Activated CD8-positive, alpha-beta memory T cell treated with anti-CD3 and anti-CD28 coated beads, Interleukin-2, amount 50 U/mL, for 4 hours (primary cell): Measurements from ENCODE around the gene ACADVL.

Experiments
- DNase-seq: peaks from one replicate; pipeline ENCODE4 v3.0.0-alpha.2; 2020

The ACADVL gene

DNA sequence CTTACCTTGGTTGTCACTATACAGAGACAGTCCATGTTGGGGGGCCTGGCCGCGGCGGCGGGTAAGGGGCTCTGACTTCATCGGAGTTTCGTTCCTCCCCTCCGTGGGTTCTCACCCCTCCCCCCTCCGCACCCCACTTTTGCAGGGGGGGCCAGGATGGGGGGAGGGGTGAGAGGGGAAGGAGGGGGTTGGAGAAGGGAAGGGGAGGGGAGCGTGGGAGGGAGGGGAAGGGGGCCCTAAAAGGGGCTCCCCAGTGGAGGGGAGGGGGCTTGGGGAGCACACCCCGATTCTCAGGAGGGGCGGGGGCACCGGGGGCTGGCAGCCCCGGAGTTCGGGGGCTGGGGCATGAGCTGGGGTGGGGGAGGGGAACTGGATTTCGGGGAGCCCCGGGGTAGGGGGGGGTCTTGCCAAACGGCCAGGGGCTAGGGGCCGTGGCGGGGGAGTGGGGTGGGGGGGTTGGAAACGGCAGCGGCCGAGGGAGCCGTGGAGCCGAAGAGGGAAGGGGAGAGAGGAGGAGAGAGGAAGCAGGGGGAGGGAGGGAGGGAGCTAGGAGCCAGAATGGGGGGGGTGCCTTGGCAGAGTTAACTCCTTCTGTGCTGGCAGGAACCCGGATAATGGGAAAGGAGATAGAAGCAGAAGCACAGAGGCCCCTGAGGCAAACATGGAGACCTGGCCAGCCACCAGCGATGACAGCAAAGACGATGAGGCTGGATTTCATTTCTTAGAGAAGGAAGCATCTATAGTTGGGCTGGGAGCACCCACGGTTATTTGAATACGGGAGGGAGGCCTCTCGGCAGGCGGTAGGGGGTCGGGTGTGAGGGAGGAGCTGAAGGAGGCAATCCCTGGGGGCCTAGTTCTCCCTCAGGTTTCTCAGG is 2.4 kb upstream of the ACADVL start:
- DNase-seq: no peak

GRCh38 chr17:7218166-7218565 is 1.6 kb upstream of the ACADVL start:
- DNase-seq: no peak

DNA sequence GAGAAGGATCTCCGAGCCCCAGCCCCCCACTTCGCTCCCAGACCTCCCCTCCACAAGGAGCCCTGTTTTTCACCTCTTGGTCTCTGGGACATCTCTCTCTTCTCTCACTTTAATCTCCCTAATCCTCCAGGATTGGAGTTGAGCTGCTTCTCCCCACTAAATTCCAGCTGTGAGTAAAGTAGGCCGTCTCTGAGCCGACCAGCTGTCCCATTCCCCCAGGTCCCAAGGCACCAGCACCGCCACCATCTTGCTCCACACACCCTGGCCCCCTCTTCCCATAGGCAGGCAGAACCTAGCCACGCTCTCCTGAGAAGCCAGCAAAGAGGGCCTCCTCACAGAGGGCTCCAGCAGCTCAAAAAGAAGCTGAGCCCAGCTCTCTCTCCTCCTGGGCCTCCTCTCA is 980 bp upstream of the ACADVL start:
- DNase-seq: no peak

DNA sequence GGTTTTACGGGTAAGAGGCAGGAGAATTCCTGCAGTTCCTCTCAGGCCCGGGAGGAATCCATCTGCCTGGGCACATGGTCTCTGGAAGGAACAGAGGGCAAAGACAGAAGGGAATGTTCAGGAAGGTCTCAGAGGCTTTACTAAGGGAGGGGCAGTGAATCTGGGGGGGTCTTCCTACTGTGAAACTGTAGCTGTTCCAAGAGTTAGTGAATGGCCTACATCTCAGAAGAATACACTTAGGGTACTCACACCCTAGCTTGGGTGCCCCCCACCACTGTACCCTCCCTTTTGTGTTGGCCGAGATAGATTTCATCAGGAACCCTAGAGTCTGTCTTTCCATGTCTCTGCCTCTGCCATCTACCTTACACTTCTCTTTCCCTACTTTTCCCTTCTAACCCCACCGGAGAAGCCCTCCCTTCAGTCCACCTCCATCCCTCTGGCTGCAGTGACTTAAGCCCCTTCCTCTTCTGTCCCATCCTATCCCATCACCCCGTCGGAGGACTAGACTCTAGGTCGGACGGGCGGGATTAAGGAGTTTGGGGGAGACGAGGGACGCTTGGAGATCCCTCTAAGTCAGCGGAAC is 418 bp upstream of the ACADVL start:
- no peak for DNase-seq

DNA sequence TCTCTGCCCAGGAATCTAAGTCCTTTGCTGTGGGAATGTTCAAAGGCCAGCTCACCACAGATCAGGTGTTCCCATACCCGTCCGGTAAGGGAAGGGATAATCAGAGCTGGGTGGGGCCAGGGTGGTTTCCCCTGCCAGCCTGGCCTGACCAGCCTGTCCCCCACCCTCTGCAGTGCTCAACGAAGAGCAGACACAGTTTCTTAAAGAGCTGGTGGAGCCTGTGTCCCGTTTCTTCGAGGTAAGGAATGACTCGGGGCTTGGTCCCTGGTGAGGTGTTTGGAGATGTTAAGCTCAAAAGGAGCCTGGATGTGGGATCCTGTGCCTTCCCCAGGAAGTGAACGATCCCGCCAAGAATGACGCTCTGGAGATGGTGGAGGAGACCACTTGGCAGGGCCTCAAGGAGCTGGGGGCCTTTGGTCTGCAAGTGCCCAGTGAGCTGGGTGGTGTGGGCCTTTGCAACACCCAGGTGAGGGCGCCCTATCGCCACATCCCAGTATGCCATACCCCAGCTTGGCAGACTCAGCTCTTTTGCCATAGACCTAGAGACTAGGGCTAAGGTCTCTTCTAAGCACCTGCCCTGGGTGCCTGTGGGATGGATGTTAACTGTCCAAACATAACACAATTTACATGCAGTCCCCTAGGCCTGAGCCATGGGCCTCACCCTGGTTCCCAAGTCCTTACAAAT is 997 bp downstream of the ACADVL start:
- DNase-seq: peak; percentile 63

- no peak for DNase-seq
These were observed 1.7 kb downstream of the ACADVL start for GRCh38 chr17:7221278-7222092.

DNA sequence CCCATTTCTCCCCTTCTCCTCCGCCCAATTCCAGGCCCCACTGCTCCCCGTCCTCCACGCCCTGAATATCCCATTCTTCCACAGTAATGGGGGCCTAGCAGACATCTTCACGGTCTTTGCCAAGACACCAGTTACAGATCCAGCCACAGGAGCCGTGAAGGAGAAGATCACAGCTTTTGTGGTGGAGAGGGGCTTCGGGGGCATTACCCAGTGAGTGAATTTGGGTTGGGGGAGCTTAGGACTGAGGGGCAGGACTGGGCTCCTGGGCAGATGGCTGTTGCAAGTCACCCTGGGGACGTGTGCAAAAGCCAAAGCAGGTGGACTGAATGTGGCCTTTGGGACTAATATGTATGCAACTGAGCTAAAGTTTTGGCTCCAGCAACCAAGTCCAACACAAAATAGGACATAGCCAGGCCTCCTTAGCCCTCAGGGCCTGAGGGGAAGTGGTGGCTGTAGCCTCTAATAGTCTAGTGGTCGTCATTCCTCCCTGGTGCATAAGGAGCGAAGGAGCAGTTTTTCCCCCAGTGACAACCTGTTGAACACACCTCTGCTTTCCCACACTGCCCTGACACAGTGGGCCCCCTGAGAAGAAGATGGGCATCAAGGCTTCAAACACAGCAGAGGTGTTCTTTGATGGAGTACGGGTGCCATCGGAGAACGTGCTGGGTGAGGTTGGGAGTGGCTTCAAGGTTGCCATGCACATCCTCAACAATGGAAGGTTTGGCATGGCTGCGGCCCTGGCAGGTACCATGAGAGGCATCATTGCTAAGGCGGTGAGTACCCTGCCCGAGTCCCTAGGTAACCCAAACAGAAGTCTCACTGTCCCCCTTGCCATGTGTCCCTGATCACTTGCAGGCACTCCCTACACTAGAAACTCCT is 2.6 kb downstream of the ACADVL start:
- no peak for DNase-seq

DNA sequence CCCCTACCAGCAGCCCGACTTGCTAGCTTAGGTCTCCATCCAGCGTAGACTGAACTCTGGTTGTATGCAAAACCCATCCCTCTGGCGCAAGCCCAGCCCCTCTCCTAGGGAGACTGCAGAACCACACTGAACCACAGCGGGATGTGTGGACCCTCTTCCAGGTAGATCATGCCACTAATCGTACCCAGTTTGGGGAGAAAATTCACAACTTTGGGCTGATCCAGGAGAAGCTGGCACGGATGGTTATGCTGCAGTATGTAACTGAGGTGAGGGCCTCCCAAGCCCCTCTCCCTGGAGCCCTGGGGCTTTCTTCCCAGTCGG is 3.2 kb downstream of the ACADVL start:
- no peak for DNase-seq

DNA sequence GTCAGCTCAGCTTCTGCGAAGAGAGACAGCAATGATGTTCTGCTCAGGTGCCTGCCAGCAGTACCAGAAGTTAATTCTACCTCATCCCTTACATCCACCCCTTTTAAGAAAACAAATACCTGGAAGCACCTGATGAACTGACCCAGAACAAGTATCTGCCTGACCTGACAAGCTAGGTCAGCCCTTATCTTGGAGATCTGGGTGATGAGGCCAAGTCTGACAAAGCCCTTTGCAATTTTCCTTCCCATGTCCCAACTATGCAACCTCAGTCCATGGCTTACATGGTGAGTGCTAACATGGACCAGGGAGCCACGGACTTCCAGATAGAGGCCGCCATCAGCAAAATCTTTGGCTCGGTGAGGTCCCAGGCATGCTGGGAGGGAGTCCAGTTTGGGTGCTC is 3.6 kb downstream of the ACADVL start:
- no peak for DNase-seq

- DNase-seq: no peak
These were observed 4.4 kb downstream of the ACADVL start for GRCh38 chr17:7224110-7224509.

DNA sequence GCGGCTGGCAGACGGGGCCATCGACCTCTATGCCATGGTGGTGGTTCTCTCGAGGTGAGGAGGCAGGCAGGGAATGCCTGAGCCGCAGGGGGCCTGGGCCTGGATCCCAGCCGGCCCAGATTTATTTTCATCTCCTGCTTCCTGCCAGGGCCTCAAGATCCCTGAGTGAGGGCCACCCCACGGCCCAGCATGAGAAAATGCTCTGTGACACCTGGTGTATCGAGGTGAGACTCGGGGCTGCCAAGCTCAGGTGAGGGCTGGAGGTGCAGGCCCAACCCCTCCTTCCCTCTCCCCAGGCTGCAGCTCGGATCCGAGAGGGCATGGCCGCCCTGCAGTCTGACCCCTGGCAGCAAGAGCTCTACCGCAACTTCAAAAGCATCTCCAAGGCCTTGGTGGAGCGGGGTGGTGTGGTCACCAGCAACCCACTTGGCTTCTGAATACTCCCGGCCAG is 4.9 kb downstream of the ACADVL start:
- DNase-seq: no peak

GRCh38 chr17:7225711-7226331 is 6.1 kb downstream of the ACADVL start:
- no peak for DNase-seq

DNA sequence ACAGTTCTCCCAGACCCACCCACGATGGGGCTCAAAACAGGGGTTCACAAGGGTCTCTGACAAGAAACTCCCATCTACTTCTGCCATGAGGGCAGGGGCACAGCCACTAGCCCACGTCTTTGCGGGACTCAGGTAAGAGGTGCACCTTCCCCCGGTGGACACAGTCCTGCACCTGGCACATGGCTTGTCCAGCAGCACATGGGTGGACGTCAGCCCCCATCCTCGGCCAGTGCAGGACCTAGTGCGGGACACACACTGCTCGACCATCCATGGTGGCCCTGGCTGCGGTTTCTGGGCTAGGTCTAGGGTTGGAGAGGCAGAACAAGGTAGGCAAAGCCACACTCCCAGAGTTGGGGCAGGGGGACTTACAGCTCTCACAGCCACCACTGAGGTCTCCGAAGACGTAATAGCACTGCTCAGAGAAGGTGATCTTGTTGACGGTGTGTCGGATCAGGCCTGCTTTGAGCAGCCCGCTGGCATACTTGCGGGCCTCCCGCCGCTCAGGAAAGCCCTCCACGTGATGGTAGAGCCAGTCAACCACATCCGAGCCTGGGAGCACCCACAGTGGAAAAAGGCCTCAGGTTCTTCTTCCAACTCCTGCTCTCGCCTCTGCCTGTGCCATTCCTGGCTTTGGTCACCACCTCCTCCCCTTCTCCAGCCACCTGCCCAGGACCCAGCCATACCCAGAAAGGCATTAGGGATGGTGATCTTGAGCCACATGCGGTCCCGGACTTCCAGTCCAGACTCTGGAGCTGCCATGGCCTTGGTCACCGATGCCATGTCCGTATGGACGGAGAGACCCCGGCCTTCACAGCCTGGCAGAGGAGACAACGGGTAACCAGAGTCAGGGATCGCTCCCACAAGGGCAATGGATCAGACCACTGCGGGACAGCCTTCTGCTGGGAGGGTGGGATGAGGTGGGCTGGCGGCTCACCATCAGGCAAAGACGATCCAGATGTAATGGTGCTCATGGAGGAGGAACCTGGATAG is 7.3 kb downstream of the ACADVL start:
- DNase-seq: no peak

DNA sequence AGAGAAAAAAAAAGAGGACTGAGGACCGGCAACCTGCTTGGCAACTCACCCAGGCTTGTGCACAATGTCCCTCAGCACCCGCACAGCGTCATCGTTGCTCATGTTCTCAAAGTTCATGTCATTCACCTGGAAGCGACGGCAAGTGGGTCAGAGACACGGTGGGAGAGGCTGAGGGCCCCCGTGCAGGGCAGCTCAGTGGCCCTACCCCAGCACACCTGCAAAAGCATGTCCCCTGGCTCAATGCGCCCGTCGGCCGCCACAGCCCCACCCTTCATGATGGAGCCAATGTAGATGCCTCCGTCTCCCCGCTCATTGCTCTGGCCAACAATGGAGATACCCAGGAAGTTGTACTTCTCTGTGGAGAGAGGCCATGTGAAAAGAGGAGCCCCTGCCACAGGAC is 9.2 kb downstream of the ACADVL start:
- no peak for DNase-seq

DNA sequence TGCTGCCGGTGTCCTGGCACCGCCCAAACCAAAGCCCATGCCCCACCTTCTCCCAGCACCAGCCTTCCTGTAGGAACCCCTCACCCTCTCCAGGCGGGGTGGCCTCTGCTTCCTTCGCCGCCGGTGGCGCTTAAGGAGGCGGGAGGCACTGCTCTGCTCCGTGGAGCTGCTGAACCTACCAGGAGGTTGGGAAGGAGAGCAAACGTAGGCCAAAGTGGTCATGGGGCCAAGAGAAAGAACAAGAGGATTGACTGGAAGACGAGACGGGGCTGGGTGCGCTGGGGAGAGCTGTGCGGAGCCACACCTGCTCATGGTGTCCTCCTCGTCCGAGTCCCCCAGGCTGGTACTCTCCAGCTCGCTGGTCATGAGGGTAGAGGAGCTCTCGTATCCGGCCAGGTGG is 9.8 kb downstream of the ACADVL start:
- DNase-seq: no peak

GRCh38 chr17:7232114-7232513 is 12.4 kb downstream of the ACADVL start:
- no peak for DNase-seq

DNA sequence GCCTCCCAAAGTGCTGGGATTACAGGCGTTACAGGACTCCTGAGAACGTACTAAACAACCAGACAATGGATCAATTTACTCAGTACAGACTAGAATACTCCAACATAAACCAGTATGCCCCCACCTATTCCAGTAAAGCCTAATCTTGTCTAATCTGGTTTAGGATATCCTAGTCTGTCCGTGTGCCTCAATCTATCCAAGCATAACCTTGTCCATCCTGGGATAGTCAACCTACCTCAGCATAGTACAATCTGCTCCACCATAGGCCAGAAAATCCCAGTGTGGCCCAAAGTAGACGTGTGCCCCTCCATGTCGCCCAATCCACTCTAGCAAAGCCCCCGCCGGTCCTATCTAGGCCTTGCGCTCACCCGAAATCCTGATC is 14.0 kb downstream of the ACADVL start:
- no peak for DNase-seq

- peak; percentile 95 for DNase-seq
These were observed 14.6 kb downstream of the ACADVL start, which contains the start of gene DVL2 for GRCh38 chr17:7234083-7234951. Gene DVL2, minus strand, starts transcription at chr17:7234517. Its CDS starts 255 bp downstream, at chr17:7234262.
